OCI-LY1 (cell line): Measurements from ENCODE around the gene RSAD1.

Experiments
- CTCF ChIP-seq: fragments of 200-600 bp; sonication (generic), shearing (Covaris generic); IDR thresholded peaks from 2 replicates; pipeline ENCODE4 v1.5.1; 2017; ENCODE audit warnings: mild to moderate bottlenecking, antibody characterized with exemption, low read length, moderate library complexity, mixed read lengths
- EZH2 ChIP-seq: fragments of 200-600 bp; sonication (generic), shearing (Covaris generic); IDR thresholded peaks from 2 replicates; pipeline ENCODE4 v1.8.0; 2017; ENCODE audit warnings: borderline replicate concordance, mixed run types, mild to moderate bottlenecking, antibody characterized with exemption, low read length, moderate library complexity, mixed read lengths

- TF ChIP-seq CTCF (no peak), EZH2 (no peak)
Measured at GRCh38 chr17:50474523-50474922, 4.1 kb upstream of the RSAD1 start.
